ENCODE measurements around the gene ADGRF3.

DNA sequence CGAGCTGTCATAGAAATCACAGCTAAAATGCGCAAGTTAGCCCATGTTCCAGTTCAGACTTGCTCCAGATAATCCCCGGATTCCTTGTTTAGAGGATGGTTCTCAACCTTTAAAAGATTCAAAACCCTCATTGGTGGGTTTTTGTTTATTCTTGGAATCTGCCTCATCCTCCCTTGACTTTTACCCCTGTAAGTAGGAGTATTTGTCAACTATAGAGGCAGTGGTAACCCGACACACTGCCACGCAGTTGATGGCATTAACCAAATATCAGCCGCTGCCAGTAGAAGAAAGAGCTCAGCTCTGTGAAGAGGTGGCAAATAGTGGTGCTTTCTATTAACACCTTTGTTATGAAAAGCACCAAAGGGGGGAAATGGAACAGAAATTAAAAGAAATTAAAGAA, 41.0 kb downstream of the ADGRF3 start:
- TF ChIP-seq POLR2A (IDR thresholded peaks at IDR 0.05) = no peak
- TF ChIP-seq, protein P1, sequence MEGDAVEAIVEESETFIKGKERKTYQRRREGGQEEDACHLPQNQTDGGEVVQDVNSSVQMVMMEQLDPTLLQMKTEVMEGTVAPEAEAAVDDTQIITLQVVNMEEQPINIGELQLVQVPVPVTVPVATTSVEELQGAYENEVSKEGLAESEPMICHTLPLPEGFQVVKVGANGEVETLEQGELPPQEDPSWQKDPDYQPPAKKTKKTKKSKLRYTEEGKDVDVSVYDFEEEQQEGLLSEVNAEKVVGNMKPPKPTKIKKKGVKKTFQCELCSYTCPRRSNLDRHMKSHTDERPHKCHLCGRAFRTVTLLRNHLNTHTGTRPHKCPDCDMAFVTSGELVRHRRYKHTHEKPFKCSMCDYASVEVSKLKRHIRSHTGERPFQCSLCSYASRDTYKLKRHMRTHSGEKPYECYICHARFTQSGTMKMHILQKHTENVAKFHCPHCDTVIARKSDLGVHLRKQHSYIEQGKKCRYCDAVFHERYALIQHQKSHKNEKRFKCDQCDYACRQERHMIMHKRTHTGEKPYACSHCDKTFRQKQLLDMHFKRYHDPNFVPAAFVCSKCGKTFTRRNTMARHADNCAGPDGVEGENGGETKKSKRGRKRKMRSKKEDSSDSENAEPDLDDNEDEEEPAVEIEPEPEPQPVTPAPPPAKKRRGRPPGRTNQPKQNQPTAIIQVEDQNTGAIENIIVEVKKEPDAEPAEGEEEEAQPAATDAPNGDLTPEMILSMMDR (IDR thresholded peaks at IDR 0.05) = no peak
